HCT116 (cell line): ENCODE results near the gene ZNF749.

Experiments
- EGR1 ChIP-seq: IDR thresholded peaks from 2 replicates; pipeline ENCODE4 v1.6.1; 2012; ENCODE audit warnings: low read depth
- JUND ChIP-seq: IDR thresholded peaks from 2 replicates; pipeline ENCODE4 v1.6.1; 2012
- POLR2A ChIP-seq: IDR thresholded peaks from 2 replicates; pipeline ENCODE4 v1.7.0; 2011; ENCODE audit warnings: borderline replicate concordance; ENCODE audit not compliant: insufficient read depth, insufficient read length; ENCODE audit errors: extremely low read depth
- POLR2AphosphoS5 ChIP-seq: IDR thresholded peaks from 2 replicates; pipeline ENCODE4 v1.6.1; 2011; ENCODE audit warnings: mild to moderate bottlenecking, low read depth, low read length, moderate library complexity
- SIN3A ChIP-seq: IDR thresholded peaks from 2 replicates; pipeline ENCODE4 v1.6.1; 2012; ENCODE audit warnings: low read depth
- TCF7L2 ChIP-seq: IDR thresholded peaks from 2 replicates; pipeline ENCODE4 v1.7.0; 2011; ENCODE audit warnings: borderline replicate concordance, inconsistent platforms; ENCODE audit not compliant: insufficient read depth, insufficient read length; ENCODE audit errors: extremely low read depth
- ZNF274 ChIP-seq: fragments of 200-500 bp; sonication (Bioruptor generic); IDR thresholded peaks from 2 replicates; pipeline ENCODE4 v1.6.1; 2014; ENCODE audit warnings: mild to moderate bottlenecking, low read depth, low read length, inconsistent platforms
- TF ChIP-seq, protein P1 (sequence below), 3 experiments: fragments of 200-600 bp in 1 of 3; sonication (generic) in 1 of 3; IDR thresholded peaks in 2 of 3; conservative IDR thresholded peaks in 1 of 3; 2 replicates each; pipeline ENCODE4 v1.5.1; 2012 to 2017; ENCODE audit warnings: low read depth in 2 of 3, low read length in 2 of 3, antibody characterized with exemption in 1 of 3, borderline replicate concordance in 1 of 3, control low read depth in 1 of 3, mild to moderate bottlenecking in 1 of 3, mixed read lengths in 1 of 3, mixed run types in 1 of 3, moderate library complexity in 1 of 3; ENCODE audit not compliant: insufficient read depth in 1 of 3
- TF ChIP-seq, protein P2 (sequence below): IDR thresholded peaks from 2 replicates; pipeline ENCODE4 v1.6.1; 2012
- TF ChIP-seq, protein P3 (sequence below): IDR thresholded peaks from 2 replicates; pipeline ENCODE4 v1.6.1; 2012; ENCODE audit warnings: low read depth

DNA sequence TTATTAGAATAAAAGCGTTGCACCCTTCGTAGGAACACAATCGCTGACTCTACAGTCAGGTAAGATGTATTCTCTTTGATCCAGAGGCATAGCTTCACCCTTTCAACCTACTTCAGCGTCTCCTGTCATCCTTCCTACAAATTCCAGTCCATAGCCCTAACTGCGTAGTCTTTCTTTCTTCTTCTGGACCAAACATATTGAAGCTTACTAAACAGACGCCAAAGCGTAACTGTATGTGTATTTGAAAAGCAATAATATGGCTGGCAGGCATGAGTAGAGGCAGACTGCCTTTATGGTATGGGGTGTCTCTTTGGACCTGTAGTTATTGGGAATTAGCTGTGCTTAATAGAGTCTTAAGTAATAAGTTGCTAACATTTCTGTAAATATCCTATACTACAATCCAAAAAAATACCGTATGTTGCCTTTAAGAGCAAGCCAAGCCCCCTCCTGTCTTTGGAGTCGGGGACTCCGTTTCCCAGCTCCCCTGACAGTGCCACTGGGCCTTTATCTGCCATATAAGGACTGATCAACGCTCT is 45.9 kb upstream of the ZNF749 start:
- TF ChIP-seq POLR2AphosphoS5 (no peak), ZNF274 (no peak), EGR1 (no peak), JUND (no peak), TCF7L2 (no peak), POLR2A (no peak), SIN3A (no peak)
- TF ChIP-seq, protein P1, sequence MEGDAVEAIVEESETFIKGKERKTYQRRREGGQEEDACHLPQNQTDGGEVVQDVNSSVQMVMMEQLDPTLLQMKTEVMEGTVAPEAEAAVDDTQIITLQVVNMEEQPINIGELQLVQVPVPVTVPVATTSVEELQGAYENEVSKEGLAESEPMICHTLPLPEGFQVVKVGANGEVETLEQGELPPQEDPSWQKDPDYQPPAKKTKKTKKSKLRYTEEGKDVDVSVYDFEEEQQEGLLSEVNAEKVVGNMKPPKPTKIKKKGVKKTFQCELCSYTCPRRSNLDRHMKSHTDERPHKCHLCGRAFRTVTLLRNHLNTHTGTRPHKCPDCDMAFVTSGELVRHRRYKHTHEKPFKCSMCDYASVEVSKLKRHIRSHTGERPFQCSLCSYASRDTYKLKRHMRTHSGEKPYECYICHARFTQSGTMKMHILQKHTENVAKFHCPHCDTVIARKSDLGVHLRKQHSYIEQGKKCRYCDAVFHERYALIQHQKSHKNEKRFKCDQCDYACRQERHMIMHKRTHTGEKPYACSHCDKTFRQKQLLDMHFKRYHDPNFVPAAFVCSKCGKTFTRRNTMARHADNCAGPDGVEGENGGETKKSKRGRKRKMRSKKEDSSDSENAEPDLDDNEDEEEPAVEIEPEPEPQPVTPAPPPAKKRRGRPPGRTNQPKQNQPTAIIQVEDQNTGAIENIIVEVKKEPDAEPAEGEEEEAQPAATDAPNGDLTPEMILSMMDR (IDR thresholded peaks at IDR 0.05 in 2 of 3, conservative IDR thresholded peaks at IDR 0.05 in 1 of 3; ENCODE audit: borderline replicate concordance in 1 of 3, insufficient read depth in 1 of 3, low read depth in 2 of 3, low read length in 2 of 3): no peak
- TF ChIP-seq, protein P2, sequence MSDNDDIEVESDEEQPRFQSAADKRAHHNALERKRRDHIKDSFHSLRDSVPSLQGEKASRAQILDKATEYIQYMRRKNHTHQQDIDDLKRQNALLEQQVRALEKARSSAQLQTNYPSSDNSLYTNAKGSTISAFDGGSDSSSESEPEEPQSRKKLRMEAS: no peak
- TF ChIP-seq, protein P3, sequence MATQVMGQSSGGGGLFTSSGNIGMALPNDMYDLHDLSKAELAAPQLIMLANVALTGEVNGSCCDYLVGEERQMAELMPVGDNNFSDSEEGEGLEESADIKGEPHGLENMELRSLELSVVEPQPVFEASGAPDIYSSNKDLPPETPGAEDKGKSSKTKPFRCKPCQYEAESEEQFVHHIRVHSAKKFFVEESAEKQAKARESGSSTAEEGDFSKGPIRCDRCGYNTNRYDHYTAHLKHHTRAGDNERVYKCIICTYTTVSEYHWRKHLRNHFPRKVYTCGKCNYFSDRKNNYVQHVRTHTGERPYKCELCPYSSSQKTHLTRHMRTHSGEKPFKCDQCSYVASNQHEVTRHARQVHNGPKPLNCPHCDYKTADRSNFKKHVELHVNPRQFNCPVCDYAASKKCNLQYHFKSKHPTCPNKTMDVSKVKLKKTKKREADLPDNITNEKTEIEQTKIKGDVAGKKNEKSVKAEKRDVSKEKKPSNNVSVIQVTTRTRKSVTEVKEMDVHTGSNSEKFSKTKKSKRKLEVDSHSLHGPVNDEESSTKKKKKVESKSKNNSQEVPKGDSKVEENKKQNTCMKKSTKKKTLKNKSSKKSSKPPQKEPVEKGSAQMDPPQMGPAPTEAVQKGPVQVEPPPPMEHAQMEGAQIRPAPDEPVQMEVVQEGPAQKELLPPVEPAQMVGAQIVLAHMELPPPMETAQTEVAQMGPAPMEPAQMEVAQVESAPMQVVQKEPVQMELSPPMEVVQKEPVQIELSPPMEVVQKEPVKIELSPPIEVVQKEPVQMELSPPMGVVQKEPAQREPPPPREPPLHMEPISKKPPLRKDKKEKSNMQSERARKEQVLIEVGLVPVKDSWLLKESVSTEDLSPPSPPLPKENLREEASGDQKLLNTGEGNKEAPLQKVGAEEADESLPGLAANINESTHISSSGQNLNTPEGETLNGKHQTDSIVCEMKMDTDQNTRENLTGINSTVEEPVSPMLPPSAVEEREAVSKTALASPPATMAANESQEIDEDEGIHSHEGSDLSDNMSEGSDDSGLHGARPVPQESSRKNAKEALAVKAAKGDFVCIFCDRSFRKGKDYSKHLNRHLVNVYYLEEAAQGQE: no peak
